GM18499 (cell line): ENCODE data around the gene BRF1.

Source experiments
- ATAC-seq: cut with Tn5 transposase; IDR thresholded peaks from one replicate; pipeline ENCODE4 v1.9.1; 2021; ENCODE audit warnings: moderate number of reproducible peaks; ENCODE audit not compliant: insufficient read depth, unreplicated experiment

The BRF1 gene

DNA sequence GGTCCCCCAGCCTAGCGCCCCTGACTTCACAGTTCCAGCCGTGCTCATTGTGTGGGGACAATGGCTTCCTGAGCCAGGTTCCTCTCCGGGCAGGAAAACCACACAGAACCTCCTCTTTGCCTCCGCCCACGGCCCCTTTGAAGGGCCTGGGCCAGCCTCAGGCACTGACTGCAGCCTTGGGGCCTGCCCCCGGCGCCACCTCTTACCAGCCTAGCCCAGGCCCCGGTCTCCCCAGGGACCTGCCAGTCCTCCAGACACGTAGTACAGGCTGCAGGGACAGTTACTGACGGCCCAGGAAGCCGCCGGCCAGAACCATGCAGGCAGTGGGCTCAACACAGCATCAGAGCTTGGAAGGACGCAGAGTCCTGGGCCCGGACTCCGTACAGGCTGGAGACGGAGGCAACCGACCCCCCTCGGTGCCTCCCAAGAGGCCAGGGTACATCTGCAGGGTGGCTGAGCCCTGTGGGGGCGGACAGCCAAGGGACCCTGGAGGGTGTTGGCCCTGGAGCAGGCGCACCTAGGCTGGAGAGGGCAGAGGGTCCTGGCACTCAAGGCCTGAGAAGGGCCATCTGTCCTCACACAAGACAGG lies 98.8 kb downstream of the BRF1 start:
- no peak for ATAC-seq

DNA sequence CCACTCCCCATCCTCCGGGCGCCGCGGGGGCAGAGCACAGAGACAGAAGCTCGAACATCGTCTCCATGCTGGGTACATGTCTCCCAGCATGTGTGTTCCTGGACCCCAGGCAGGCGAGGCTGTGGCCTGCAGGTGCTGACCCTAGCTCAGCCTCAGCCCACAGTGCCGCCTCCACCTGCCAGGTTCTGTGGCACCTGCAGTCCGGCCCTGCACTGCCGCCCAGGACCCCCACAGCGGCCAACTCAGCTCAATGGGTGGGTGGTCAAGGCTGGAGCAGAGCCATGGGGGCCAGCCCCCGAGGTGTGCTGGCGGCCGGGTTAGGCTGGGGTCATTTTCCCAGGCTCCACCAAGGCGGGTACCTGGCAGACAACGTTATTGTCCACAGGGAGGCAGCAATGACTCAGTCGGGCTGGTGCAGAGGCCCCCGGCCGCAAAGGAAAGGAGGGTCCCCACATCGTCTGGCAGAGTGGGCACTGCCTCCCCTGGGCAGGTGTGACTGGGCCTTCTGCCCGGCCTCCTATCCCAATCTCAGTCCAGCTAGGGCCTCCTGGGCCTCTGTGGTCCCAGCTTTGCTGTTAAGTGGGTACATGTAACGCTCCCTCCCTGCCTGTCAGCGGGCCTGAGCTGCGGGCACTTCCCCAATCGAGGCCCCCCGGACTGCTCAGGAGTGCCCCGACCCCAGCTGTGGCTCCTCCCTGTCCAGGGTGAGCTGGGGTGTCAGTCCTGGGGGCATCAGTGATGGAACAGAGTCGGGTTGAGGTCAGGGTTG lies 99.5 kb downstream of the BRF1 start:
- no peak for ATAC-seq

DNA sequence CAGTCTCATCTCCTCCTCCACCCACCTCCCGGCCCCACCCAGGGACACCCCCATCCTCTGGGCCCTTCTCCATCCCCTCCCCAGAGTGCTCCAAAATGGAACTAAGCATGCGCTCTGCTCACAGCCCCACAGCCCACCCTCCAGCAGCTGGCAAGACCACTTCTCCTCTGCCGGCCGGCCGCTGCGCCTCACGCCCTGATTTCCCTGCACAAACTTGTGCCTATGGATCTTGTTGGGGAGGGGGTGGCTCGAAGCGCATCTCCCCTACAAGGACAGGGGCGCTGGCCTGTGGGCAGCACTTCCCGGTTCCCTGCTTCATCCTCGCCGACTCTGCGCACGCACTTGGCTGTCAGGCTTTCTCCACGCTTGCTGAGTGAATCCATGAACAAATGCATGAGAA lies 100.2 kb downstream of the BRF1 start:
- no peak for ATAC-seq

DNA sequence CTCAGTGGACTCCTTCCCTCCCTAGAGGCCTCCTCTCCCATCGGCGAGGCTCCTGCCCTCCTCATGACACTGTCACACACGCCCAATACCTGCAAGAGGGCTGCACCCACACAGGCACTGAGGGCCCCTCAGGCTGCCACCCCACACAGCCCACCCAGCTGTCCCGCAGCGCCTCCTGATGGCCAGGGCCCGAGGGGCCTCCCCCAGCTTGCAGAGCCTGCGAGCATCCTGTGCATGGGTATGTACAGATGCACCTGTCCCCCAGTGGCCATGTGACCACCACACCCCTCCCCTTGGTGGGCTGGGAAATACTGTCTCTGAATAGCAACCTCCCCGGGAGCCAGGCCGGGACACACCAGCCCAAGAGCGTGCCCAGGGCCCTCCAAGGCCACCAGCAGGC lies 100.7 kb downstream of the BRF1 start:
- ATAC-seq = no peak

DNA sequence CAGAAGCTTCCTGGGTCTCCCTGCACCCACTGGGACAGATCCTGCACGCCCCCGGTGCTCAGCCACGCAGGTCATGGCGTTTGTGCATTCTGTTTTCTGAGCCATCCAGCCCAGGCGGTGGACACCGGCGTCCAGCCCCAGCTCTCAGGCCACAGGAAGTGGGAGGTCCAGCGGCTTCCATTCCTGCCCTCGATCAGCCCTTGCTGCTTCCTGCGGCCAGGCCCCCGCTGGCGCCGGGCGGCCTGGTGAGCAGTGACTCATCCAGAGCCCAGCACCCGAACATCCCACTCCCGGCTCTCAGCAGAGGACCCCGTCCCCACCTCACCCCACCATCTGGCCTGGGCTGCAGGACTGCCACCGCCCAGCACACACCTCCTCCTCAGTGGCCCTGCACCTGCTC lies 101.7 kb downstream of the BRF1 start:
- ATAC-seq = no peak

DNA sequence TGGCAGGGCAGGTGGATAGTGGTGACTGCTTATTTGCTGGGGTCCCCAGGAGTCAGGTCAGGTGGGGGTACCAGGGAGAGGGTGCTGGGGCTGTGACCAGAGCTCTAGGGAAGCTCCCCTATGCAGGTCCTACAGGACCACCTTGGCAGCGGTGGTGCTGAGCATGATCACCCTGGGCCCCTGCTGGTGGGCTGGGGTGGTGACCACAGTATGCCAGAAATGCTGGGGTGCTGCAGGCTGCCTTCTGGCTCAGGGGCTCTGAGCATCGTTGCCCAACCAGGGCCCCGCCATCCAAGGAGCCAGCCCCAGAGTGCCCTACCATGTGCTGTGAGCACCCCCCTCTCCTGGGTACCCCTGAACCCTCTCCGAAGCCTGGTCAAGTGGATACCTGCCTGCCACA lies 102.2 kb downstream of the BRF1 start:
- ATAC-seq = no peak

DNA sequence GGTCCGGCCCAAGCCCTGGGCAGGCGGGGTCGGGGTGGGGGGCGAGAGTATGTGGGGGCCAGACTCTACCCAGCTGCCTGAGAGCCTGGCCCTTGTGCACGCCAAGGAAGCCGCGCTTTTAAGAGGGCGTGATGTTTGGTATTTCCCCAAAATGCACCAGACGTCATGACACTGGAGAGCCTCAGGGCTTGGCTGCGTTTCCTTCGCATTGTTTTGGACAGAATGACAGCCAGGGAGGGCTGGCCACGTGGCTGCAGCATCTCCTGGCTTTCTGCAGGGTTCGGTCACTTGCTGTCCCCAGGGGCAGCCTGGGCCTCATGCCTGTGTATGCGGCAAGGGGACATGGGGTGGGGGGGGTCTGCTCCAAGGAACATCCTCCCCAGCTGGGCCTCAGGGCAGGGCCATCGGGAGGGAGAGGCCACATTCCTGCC lies 103.6 kb downstream of the BRF1 start:
- ATAC-seq = no peak

DNA sequence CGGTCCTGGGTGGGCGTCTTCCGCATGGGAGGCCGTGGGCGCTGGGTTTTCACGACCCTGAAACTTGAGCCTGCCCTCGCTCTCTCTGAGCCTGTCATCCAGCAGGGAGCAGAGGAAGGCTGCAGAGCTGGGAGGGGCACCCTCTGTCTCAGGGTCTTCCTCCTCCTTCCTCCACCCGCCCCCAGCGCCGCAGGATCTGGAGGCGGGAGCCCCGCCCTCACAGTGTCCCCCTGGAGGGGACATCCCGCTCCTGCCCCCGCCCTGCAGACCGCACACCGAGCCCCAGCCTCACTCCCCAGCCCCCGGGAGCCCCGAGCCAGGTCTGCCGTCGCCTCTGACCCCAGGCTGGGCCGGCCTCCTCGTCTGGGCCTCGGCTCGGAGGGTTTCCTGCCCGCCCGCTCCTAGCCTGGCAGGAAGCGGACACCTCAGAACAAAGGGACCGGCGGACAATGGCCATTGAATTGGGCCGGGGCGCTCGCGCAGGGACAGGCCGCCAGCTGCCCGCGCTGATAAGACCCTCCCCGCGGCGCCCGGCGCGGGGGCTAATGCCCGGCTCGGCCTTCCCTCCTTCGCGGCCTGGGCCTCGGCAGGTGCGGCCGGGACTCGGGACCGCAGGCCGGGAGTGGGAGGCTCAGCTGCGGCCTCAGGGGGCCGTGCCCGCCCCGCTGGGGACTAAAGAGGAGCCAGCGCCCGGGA lies 104.4 kb downstream of the BRF1 start:
- ATAC-seq = no peak

DNA sequence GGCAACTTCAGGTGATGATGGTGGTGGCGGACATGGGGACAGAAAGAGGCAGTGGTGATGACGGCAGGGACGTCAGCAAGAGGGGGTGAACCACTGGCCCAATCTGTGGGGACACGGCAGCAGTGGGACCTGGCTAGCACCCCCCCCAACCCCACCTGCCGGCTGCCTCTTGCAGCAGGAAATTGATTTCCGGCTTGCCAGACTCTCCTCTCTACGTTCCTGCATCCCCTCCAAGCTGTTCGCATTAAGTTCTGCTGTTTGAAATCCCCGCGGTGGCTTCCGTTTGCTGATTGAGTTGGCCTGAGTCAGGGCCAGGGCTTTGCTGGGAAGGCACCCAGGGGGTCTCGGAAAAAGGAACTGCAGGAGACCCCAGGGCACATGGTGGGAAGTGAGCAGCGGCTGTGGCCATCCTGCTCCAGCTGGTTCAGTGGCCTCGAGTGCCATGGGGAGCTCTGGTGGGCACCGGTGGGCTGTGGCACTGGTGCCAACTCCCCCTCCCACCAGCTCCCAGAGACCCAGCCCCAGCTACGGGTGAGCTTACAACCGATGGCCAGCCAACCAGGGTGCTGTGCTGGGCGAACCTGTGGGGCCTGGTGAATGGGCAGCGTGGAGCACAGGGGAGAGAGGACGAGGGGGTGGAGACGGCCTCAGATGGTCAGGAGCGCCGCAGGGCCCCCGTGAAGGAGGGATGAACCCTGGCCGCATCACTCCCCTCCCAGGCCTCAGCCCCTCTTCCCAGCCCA lies 105.1 kb downstream of the BRF1 start:
- ATAC-seq = no peak

DNA sequence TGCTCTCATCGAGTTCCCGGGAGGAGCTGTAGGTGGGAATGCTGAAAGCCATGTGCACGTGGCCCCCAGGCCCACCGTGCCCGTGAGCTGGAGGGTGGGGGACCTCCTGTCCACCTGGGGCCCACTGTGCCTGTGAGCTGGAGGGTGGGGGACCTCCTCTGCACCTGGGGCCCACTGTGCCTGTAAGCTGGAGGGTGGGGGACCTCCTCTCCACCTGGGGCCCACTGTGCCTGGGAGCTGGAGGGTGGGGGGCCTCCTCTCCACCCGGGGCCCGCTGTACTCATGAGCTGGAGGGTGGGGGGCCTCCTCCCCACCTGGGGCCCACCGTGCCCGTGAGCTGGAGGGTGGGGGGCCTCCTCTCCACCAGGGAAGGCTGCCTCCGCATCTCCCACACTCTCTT lies 105.8 kb downstream of the BRF1 start:
- no peak for ATAC-seq

DNA sequence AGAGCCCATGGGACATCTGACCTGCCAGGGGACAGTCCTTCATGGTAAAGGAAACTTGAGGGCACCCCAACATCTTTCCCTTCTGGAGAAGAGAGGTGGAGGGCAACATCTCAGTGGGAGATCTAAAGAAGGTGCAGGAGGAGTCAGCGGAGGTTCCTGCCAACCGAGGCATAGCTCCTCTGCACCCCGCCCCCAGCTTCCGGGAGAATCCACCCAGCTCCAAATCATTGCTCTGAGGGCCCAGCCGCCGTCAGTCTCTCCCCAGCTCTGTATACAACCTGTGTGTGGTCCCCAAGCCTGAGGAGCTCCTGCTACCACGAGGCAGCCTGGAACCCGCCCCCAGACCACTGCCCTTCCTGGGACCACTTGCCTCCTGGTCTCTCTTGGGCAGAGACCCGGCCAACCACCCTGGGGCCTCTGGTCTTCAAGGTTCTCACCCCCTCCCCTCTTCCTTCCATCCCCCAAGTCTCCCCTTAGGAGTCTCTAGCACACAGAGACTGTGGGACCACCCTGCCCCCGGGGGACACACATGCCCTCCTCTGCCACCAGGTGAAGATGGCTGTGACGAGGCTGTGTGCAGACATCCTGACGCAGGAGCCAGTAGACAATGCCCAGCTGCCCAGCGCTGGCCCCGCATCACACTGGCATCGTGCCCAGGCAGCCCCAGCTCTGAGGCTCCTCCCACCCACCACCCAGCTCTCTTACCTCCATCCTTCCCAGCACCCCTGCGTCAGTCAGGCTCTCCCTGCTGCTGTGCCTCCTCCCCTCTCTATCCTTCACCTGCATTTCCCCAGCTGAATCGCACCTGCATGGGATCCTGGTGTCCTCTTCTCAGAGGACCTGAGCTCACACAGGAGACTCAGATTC lies 106.7 kb downstream of the BRF1 start:
- ATAC-seq = no peak

DNA sequence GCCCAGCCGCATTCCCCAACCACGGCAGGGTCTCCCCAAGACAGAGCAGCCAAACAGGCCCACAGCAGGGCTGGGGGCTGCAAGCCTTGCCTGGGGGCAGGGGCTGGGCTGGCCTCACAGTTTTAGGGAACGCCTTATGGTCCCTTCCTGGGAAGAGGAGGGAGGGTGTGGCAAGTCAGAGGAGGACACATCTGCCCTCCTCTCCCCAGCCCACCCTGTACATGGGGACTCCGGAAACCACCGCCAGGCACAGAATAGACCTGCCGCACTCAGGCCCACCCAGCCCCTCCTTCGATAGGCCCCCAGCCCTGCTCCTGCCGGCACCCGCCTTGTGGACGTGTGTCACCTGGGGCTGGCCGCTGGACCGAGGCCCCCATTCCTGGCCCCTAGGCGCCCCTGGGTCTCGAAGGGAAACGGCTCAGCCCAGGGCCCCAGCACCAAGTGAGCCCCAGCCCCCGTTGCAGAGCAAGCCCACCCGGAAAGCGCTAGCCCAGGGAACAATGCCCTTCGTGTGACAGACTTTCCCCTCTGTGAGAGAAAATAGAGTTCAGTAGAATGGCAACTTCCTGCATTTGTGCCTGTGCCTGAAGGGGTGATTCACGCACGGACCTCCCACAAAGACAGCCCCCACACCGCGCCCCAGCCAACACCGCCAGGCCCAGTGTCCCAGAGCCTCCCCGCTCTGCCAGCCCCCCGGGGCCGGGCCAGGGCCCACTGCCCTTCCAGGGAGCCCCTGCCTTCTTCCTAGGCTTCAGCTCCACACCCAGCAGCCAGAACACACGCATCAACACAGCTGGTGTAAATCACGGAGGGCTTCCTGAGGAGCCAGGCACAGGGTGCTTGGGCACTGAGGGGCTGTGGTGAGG lies 107.7 kb downstream of the BRF1 start:
- no peak for ATAC-seq

DNA sequence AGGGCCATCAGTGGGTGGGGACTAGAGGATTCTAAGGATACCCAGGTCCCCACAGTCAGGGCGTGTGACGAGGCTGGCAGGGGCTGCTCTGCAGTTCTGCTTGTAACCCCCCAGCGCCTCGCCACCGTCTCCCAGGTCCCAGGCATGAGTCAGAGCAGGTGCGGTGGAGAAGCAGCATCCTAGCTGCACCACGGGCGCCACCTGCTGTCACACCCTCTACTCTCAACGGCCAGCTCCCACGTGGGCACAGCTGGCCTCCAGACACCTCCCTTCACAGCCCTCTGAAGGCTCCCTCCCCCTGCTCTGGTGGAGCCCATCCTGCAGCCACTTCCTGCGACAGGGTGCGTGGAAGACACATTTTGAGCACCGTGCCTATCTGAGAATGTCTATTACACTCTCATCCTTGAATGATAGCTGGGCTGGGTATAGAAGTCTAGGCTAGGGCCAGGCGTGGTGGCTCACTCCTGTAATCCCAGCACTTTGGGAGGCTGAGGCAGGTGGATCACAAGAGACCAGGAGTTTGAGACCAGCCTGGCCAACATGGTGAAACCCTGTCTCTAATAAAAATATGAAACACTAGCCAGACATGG lies 112.8 kb downstream of the BRF1 start:
- no peak for ATAC-seq

DNA sequence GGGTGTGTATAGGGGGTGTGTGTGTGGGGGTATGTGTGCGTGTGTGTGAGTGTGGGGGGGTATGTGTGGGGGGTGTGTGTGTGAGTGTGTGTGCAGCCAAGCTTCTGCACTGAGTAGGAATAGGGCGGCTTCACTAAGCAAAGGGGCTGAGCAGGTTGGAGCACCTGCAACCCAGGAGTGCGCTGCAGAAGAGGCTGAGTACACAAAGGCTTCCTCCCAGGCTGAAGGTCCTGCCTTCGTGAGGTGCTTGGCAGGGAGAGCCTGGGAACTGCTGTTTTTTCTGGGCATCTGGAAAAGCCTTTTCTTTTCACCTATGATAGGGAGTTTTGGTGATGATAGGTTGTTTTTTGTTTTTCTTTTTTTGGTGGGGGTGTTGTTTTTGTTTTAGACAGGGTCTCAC lies 113.7 kb downstream of the BRF1 start:
- no peak for ATAC-seq

DNA sequence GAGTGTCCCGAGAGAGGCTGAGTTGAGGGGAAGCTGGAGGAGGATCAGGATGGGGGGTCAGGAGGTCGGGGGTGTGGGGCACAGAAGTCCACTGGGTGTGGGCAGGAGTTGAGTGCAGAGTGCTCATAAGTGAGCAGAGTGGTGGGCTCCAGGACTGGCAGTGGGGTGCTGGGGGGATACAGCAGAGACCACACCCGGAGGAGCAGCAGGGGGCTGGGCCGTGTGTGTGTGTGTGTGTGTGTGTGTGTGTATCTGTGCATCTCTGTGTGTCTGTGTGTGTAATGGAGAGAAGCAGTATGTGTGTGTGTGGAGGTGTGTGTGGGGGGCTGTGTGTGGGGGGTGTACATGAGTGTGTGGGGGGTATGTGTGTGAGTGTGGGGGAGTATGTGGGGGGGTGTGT lies 114.8 kb downstream of the BRF1 start:
- ATAC-seq = no peak

DNA sequence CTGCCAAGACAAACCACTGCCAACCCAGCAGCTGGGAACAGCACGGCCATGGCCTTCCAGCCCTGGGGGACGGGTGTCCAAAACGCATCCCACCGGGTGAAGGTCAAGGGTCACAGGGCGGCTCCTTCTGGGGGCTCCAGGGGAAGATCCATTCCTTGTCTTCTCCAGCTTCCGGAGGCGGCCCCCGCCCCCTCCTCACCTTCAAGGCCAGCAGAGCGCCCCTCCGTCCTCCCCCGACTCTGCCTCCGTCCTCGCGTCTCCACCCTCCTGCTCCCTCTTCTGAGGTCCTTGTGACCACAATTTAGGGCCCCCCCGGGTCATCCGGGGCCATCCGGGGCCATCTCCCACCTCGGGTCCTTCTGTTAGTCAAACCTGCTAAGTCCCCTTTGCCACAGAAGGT lies 115.8 kb downstream of the BRF1 start:
- no peak for ATAC-seq

DNA sequence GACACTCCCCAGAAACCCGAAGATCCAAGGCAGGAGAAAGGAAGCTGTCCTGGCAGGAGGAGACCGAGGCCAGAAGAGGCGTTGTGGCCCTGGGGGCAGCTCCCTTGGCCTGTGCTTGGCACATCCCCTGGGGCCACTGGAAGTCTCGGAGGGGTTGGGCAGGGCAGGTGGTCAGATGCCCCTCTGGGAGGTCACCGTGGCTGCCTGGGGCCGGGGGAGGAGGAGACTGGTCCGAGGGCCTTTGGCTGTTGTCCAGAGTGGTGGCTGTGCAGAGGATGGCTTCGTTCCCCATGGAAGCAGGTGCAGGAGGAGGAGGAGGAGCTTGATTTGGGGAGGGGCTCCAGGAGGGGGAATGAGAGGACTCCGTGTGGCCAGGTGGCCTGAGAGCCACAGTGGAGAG lies 116.3 kb downstream of the BRF1 start:
- ATAC-seq = no peak

DNA sequence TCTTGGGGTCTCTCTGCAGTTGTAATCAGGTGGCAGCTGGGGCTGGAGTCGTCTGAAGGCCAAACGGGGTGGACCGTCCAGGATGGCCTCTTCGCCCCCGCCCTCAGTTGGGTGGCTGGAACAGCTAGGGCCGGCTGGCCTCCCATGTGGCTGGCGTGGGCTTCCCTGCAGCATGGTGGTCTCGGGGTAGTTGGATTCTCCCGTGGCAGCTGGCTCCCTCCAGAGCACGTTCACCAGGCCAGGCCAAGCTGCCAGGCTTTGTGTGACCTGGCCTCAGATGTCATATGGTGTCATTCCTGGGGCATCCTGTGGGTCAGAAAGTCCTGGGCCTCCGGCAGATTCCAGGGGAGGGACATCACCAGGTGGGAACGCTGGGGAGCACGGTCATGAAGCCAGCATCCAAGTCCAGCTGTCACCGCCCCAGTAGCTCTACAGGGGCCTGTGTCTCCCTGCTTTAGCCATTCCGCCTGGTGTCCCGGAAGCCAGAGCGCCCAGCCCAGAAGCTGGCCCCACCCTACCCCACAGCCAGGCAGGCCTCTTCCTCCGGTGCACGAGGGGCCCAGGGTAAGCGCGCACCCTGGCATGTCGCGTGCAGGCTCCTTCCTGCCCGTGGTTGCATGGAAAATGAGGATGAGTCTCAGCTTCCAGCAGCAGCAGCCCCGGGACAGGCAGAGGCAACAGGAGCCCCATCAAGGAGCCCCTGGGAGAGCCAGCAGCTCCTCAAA lies 118.3 kb downstream of the BRF1 start:
- ATAC-seq = no peak
